GM18867 (cell line): ENCODE measurements around the gene KDF1.
"Not testable (repeated sequence)": the region's sequence is repeated elsewhere in the genome, so short reads cannot be mapped to it uniquely, and the experiment has no call there.

Experiments
- ATAC-seq: cut with Tn5 transposase; IDR thresholded peaks from one replicate; pipeline ENCODE4 v1.9.1; 2021; ENCODE audit warnings: mild to moderate bottlenecking, moderate library complexity; ENCODE audit not compliant: unreplicated experiment

The KDF1 gene

GRCh38 chr1:26994787-26995517 is 34.7 kb upstream of the KDF1 start:
- no peak for ATAC-seq

DNA sequence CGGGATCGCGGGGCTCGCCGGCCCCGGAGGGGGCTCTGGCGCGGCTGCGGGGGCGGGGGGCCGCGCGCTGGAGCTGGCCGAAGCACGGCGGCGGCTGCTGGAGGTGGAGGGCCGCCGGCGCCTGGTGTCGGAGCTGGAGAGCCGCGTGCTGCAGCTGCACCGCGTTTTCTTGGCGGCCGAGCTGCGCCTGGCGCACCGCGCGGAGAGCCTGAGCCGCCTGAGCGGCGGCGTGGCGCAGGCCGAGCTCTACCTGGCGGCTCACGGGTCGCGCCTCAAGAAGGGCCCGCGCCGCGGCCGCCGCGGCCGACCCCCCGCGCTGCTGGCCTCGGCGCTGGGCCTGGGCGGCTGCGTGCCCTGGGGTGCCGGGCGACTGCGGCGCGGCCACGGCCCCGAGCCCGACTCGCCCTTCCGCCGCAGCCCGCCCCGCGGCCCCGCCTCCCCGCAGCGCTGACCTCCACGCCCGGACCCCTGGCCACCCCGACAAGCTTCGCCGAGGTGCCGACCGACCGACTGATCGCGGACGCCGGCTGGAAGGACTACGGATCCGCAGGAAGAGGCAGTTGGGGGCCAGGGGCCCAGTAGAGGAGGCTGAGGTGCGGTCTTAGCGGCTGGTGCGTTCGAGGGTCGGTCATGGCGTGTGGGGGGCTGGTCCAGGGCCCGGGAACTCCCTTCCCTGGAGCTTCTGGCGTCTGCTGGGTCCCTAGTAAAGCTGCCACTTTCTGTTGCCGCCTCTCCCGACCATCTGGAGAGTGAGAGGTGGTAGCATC is 33.9 kb upstream of the KDF1 start:
- peak; percentile 21 for ATAC-seq

DNA sequence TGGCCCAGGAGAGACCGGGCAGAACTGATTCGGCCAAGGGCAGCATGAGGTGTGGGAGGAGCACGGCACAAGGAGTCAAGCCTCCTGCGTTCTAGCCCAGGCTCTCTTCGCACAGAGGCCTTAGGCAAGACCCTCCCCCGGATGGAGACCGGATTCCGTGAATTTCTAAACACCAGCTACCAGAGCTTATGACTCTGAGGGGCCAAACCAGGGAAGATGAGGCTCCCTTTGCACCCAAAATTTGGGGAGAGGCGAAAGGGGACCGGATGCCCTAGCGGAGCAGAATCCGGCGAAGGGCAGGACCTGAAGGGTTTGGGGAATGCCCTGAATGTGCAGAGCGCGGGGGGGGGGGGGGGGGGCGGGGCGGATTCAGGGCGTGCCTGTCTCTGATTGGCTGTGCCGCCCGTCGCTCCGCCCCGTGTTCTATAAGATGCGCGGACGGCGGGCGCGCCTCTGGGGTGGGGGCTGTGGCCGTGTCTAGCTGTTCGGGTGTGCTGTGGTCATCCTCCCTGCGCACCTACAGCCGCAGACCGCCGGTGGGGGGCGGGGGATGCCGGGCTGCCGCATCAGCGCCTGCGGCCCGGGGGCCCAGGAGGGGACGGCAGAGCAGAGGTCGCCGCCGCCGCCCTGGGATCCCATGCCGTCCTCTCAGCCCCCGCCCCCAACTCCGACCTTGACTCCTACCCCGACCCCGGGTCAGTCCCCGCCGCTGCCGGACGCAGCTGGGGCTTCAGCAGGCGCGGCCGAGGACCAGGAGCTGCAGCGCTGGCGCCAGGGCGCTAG is 33.2 kb upstream of the KDF1 start, which contains the start of gene TRNP1:
TRNP1 (plus strand) TSS at position 456 of the 783 bp plus-strand sequence; CDS start at position 551, 95 bp downstream.
- ATAC-seq = peak; percentile 58

DNA sequence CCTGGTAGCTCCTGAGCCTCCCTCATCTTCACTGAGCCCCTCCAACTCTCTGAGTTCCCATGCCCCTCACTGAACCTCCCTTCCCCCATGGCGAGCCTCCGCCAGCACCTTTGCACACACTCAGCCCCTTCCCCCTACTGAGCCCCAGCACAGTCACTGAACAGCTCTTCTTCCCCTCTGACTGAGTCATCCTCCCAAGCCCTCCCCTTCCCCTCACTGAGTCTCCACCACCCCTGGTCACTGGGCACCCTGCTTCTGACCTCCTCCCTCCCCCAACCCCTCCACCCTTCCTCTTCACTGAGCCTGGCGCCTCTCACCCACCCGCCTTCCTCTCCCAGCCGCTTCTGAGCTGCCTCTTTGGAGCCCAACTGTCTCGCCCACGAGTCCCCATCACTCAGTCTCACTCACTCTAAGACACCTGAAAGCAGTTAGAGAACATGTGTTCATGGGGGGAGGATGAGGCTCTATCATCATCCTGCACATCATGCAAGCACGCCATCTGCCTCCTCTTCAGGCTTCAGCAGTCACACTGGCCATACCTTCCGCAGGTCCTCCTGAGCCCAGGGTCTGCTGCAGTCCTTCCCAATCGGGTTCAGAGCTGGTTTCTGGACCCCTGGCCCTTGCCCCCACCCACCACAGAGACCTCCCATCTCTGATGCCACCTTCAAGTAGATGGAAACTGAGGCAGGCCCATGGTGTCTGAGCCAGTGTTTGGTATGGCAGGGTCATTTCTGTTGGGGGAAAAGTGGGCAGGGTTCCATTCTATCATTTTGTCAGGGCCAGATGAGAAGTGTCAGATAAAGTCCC is 31.2 kb upstream of the KDF1 start:
- ATAC-seq = no peak

DNA sequence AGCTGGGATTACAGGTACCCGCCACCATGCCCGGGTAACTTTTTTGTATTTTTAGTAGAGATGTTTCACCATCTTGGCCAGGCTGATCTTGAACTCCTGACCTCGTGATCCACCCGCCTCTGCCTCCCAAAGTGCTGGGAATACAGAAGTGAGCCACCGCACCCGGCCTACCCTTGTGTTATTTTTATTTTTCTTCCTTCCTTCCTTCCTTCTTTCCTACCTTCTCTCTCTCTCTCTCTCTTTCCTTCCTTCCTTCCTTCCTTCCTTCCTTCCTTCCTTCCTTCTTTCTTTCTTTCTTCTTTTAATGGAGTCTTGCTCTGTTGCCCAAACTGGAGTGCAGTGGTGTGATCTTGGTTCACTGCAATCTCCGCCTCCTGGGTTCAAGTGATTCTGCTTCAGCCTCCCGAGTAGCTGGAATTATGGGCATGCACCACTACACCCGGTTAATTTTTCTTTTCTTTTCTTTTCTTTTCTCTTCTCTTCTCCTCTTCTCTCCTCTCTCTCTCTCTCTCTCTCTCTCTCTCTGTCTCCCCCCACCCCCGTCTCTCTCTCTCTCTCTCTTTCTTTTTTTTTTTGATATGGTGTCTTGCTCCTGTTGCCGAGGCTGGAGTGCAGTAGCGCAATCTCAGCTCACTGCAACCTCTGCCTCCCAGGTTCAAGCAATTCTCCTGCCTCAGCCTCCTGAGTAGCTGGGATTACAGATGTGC is 29.3 kb upstream of the KDF1 start:
- ATAC-seq = not testable (repeated sequence)

- no peak for ATAC-seq
Measured at GRCh38 chr1:26986658-26987057, 26.4 kb upstream of the KDF1 start.

GRCh38 chr1:26984291-26984690 is 24.0 kb upstream of the KDF1 start:
- ATAC-seq = no peak

DNA sequence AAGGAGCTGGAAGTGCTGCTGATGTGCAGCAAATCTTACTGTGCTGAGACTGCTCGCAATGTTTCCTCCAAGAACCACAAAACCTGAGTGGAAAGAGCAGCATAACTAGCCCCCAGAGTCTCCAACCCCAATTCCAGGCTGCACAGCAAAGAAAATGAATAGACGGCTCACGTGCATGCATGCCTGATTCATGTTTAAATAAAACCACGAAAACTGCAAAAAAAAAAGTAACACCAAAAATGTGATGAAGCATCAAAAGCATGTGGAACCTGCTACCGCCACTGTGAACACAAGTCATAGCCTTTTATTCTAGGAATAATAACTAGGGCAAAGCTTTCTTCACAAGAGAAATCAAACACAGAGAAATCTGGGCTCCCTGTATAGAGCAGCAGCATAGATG is 23.6 kb upstream of the KDF1 start:
- no peak for ATAC-seq

GRCh38 chr1:26981146-26981846 is 21.0 kb upstream of the KDF1 start:
- no peak for ATAC-seq

DNA sequence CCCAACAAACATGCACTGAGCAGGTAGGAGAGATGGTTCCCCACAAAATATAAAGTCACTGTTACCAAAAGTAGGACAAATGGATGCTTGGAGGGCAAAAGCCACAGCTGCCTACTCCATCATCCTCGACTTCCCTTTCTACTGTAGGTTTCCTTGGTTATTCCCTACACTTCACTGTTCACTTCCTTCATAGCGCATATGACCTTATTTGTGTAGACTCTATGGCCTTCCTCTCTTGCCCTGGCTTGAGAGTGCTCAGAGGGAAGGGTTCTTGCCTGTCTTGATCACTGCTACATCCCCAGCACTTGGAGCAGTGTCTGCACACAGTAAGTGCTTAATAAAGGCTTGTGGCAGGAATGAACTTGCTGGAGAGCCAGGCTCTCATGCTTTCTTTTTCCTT is 18.6 kb upstream of the KDF1 start:
- no peak for ATAC-seq

DNA sequence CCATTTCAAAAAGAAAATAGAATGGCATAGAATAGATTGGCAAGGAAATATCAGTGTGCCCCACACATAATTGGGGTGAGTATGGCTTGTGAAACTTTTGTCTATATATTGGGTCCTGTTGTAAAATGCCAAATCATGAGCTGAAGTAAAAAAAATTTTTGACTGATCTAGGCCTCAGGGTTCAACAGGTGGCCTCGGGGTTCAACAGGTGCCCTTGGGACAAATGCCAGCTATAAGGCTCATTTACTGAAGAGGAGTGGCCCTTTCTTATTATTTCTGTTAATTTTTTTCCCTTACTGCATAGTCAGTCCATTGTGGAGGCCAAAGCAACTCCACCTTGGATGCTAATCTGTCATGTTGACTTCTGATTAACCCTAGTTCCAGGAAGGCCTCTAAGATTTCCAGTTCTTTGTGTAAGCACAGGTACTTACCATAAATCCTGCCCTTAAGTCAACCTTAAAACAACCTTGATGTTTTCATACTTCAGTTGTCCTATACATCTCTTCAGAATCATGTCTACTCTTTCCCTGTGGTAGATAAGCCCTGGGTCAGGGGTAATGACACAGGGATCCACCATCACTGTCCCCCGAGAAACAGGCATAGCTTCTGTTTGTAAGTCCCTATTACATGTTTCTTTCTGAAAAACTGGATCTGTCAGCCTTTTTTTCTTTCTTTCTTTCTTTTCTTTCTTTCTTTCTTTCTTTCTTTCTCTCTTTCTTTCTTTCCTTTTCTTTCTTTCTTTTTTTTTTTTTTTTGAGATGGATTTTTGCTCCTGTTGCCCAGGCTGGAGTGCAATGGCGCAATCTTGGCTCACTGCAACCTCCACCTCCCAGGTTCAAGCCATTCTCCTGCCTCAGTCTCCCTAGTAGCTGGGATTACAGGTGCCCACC is 16.6 kb upstream of the KDF1 start:
- ATAC-seq = no peak

DNA sequence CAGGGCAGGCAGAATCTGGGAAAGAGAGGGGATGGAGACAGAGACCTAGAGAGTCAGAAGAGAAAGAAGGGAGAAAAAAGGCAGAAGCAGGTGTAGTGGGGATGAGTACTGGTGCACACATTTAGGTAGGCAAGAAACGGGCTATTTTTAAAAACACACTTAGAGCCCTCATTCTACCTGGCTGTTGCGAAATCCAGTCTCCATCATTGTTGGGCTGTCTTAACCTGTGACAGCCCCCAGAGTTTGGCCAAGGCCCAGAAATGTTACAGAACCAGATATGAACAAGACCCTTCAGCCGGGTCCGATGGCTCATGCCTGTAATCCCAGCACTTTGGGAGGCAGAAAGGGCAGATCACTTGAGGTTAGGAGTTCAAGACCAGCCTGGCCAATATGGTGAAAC is 12.6 kb upstream of the KDF1 start:
- no peak for ATAC-seq

- ATAC-seq = no peak
Measured at GRCh38 chr1:26972390-26972789, 12.1 kb upstream of the KDF1 start.

DNA sequence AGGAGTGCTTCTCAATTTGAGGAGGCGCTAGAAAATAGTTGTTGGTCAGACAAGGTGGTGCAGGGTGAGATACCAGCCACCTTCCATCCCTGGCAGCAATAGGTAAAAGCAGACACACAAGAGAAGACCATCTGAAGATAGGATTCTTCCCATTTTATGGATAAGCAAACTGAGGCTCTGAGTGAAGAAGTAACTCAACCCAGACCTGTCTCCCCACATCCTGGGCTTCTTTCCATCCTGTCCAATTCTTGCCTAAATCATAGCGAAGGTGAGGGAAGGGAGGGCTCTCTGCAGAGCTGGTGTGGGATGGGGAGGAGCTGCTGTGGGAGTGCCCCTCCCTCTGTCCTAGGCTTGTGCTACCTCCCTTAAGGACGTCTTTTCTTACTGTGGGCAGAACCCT is 11.3 kb upstream of the KDF1 start:
- no peak for ATAC-seq

- no peak for ATAC-seq
Measured at GRCh38 chr1:26970810-26971209, 10.5 kb upstream of the KDF1 start.

DNA sequence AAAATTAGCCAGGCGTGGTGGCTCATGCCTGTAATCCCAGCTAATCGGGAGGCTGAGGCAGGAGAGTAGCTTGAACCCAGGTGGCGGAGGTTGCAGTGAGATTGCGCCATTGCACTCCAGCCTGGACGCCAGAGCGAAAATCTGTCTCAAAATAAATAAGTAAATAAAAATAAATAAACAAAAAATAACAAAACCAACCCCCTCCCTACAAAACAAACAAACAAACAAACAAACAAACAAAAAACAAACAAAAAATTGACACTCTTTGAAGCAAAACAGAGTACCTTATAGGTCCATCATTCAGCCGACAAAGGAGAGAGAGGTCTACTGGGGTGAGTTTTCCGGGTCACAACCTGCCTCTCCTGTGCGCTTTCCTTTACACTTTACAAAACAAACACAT is 5.4 kb upstream of the KDF1 start:
- no peak for ATAC-seq

GRCh38 chr1:26965213-26965612 is 4.9 kb upstream of the KDF1 start:
- ATAC-seq = no peak

- no peak for ATAC-seq
Measured at GRCh38 chr1:26961826-26962225, 1.6 kb upstream of the KDF1 start.

DNA sequence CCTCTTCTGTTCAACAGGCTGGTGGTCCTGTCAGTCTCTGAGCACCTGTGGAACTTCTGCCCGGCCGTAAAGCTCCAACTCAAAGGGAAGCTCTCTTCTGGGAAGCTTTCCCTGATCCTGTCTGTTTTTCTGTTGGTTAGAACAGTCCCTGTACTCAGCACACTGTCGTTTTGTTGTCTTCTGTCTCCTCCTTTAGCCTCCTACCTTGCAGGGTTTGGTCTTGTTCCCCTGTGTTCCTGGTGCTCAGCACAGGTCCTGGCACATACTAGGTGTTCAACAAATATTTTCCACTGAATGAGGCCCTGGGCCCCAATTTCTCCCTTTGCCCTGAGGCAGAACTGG is 328 bp upstream of the KDF1 start:
- ATAC-seq = no peak
